HepG2 (cell line): Measurements from ENCODE around the gene VEGFA. TPM values are rescaled to one million over a fixed set of nuclear protein-coding genes. Genes with fewer than 3 reads are reported as not detected.

Experiments
- HNRNPLL ChIP-seq: fragments of 200-400 bp; formaldehyde crosslinking; IDR thresholded peaks from 2 replicates; pipeline ENCODE4 v1.6.1; 2017; ENCODE audit warnings: mild to moderate bottlenecking, low read depth, low read length; ENCODE audit not compliant: poor library complexity, severe bottlenecking
- JDP2 ChIP-seq: sonication (generic); formaldehyde crosslinking; IDR thresholded peaks from 2 replicates; pipeline ENCODE4 v1.8.1; 2022; ENCODE audit warnings: missing genetic modification reagents, borderline replicate concordance
- PCBP2 ChIP-seq: fragments of 200-400 bp; formaldehyde crosslinking; optimal IDR thresholded peaks from 2 replicates; pipeline ENCODE3; 2018; ENCODE audit warnings: low read length, low read depth; ENCODE audit not compliant: poor library complexity, severe bottlenecking
- SATB2 ChIP-seq: sonication (generic); formaldehyde crosslinking; IDR thresholded peaks from 2 replicates; pipeline ENCODE4 v1.5.0; 2020; ENCODE audit warnings: missing genetic modification reagents
- SMARCC2 ChIP-seq: fragments of 450-650 bp; IDR thresholded peaks from 2 replicates; pipeline ENCODE4 v1.6.1; 2017; ENCODE audit warnings: antibody characterized with exemption, mild to moderate bottlenecking
- SRSF9 ChIP-seq: fragments of 200-400 bp; formaldehyde crosslinking; IDR thresholded peaks from 2 replicates; pipeline ENCODE4 v1.6.1; 2018; ENCODE audit warnings: borderline replicate concordance, mild to moderate bottlenecking, low read depth, low read length; ENCODE audit not compliant: insufficient read depth, poor library complexity, severe bottlenecking
- SYNCRIP ChIP-seq: fragments of 200-400 bp; formaldehyde crosslinking; IDR thresholded peaks from 2 replicates; pipeline ENCODE4 v1.6.1; 2018; ENCODE audit warnings: mild to moderate bottlenecking, low read depth, low read length; ENCODE audit not compliant: insufficient read depth
- TAF15 ChIP-seq: fragments of 200-400 bp; formaldehyde crosslinking; IDR thresholded peaks from one replicate; pipeline ENCODE4 v1.6.1; 2018; ENCODE audit warnings: mild to moderate bottlenecking, low read depth, low read length; ENCODE audit not compliant: poor library complexity, severe bottlenecking
- ZNF589 ChIP-seq: sonication (generic); formaldehyde crosslinking; conservative IDR thresholded peaks from 2 replicates; pipeline ENCODE4 v1.8.0; 2022; ENCODE audit warnings: mild to moderate bottlenecking, moderate library complexity, missing genetic modification reagents
- ZNF614 ChIP-seq: IDR thresholded peaks from 2 replicates; pipeline ENCODE4 v1.6.1; 2018; ENCODE audit warnings: missing biosample characterization, missing genetic modification reagents, inconsistent platforms, borderline replicate concordance
- ZNF790 ChIP-seq: sonication (generic); formaldehyde crosslinking; IDR thresholded peaks from 2 replicates; pipeline ENCODE4 v1.8.0; 2022; ENCODE audit warnings: missing genetic modification reagents, mild to moderate bottlenecking, borderline replicate concordance
- polyA plus RNA-seq, 8 experiments: library from polyadenylated mRNA; depleted of rRNA in 3 of 8; stranded (reverse) in 7 of 8; unstranded in 1 of 8; fragments of >200 nt; fragmentation: Illumina TruSeq in 4 of 8; extraction: Trizol in 4 of 8; gene quantifications; 2 replicates each; pipeline versions ENCODE4 v1.2.1 to v1.2.3, GENCODE V29; 2011 to 2016; ENCODE audit warnings: low read depth in 4 of 8, missing spikeins in 1 of 8, mixed read lengths in 1 of 8; ENCODE audit not compliant: insufficient read depth in 1 of 8
- total RNA-seq, 5 experiments: library from RNA; depleted of rRNA; stranded (reverse); fragments of >200 nt; fragmentation: Illumina TruSeq; extraction: Trizol; gene quantifications; 2 replicates each; pipeline ENCODE4 v1.2.3, GENCODE V29; 2016; ENCODE audit warnings: low read depth in 1 of 5
- TF ChIP-seq, protein P1 (sequence below): sonication (generic); formaldehyde crosslinking; IDR thresholded peaks from 2 replicates; pipeline ENCODE4 v1.8.0; 2022; ENCODE audit warnings: missing genetic modification reagents, mild to moderate bottlenecking, moderate library complexity, borderline replicate concordance
- TF ChIP-seq, protein P2 (sequence below): sonication (generic); formaldehyde crosslinking; IDR thresholded peaks from one replicate; pipeline ENCODE4 v1.5.1; 2020; ENCODE audit warnings: mild to moderate bottlenecking, missing genetic modification reagents; ENCODE audit errors: not compliant biosample characterization
- TF ChIP-seq, protein P3 (sequence below): sonication (generic); formaldehyde crosslinking; IDR thresholded peaks from 2 replicates; pipeline ENCODE4 v1.5.0; 2020; ENCODE audit warnings: mild to moderate bottlenecking, missing genetic modification reagents

VEGFA gene
- total and polyA plus RNA-seq, 2 of the 13 experiments (the other 11 are each of a cell fraction or from before 2014, with no cell fraction given): 68.1 to 629 TPM

DNA sequence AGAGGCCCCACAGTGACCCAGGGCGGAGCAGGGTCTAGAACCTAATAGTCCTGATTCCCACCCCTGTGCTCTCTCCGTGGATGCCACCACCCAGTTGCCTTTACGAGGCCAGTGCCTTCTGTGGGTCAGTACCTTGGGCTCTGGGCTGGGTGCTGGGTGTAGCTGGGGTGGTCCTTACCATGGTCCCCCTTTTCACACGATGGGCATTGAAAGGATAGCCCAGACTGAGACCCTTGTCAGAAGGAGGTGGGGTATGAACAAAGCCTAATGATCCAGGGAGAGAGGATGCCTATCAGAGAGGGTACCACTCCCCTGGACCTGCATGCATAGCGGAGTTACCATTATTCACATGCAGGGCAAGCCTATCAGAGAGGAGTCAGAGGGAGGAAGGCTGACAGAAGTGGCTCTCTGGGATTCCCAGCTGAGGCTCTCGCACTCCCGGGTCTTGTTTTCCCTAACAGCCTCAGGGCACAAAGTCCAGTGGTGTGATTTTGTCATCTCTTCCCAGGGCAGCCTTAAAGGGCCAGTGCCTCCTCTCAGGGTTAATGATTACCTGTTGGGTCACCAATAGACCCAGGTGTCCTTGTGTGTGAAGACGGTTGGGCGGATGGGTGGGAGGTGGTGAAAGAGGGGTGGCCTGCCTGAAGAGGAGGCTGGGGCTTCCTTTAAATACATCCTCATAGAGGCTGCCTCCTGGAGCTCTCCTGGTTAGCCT is 36.2 kb downstream of the VEGFA start (continued):
- TF ChIP-seq, protein P1, sequence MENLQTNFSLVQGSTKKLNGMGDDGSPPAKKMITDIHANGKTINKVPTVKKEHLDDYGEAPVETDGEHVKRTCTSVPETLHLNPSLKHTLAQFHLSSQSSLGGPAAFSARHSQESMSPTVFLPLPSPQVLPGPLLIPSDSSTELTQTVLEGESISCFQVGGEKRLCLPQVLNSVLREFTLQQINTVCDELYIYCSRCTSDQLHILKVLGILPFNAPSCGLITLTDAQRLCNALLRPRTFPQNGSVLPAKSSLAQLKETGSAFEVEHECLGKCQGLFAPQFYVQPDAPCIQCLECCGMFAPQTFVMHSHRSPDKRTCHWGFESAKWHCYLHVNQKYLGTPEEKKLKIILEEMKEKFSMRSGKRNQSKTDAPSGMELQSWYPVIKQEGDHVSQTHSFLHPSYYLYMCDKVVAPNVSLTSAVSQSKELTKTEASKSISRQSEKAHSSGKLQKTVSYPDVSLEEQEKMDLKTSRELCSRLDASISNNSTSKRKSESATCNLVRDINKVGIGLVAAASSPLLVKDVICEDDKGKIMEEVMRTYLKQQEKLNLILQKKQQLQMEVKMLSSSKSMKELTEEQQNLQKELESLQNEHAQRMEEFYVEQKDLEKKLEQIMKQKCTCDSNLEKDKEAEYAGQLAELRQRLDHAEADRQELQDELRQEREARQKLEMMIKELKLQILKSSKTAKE: no peak; the same call in 1 of the 2 replicates
- TF ChIP-seq, protein P2, sequence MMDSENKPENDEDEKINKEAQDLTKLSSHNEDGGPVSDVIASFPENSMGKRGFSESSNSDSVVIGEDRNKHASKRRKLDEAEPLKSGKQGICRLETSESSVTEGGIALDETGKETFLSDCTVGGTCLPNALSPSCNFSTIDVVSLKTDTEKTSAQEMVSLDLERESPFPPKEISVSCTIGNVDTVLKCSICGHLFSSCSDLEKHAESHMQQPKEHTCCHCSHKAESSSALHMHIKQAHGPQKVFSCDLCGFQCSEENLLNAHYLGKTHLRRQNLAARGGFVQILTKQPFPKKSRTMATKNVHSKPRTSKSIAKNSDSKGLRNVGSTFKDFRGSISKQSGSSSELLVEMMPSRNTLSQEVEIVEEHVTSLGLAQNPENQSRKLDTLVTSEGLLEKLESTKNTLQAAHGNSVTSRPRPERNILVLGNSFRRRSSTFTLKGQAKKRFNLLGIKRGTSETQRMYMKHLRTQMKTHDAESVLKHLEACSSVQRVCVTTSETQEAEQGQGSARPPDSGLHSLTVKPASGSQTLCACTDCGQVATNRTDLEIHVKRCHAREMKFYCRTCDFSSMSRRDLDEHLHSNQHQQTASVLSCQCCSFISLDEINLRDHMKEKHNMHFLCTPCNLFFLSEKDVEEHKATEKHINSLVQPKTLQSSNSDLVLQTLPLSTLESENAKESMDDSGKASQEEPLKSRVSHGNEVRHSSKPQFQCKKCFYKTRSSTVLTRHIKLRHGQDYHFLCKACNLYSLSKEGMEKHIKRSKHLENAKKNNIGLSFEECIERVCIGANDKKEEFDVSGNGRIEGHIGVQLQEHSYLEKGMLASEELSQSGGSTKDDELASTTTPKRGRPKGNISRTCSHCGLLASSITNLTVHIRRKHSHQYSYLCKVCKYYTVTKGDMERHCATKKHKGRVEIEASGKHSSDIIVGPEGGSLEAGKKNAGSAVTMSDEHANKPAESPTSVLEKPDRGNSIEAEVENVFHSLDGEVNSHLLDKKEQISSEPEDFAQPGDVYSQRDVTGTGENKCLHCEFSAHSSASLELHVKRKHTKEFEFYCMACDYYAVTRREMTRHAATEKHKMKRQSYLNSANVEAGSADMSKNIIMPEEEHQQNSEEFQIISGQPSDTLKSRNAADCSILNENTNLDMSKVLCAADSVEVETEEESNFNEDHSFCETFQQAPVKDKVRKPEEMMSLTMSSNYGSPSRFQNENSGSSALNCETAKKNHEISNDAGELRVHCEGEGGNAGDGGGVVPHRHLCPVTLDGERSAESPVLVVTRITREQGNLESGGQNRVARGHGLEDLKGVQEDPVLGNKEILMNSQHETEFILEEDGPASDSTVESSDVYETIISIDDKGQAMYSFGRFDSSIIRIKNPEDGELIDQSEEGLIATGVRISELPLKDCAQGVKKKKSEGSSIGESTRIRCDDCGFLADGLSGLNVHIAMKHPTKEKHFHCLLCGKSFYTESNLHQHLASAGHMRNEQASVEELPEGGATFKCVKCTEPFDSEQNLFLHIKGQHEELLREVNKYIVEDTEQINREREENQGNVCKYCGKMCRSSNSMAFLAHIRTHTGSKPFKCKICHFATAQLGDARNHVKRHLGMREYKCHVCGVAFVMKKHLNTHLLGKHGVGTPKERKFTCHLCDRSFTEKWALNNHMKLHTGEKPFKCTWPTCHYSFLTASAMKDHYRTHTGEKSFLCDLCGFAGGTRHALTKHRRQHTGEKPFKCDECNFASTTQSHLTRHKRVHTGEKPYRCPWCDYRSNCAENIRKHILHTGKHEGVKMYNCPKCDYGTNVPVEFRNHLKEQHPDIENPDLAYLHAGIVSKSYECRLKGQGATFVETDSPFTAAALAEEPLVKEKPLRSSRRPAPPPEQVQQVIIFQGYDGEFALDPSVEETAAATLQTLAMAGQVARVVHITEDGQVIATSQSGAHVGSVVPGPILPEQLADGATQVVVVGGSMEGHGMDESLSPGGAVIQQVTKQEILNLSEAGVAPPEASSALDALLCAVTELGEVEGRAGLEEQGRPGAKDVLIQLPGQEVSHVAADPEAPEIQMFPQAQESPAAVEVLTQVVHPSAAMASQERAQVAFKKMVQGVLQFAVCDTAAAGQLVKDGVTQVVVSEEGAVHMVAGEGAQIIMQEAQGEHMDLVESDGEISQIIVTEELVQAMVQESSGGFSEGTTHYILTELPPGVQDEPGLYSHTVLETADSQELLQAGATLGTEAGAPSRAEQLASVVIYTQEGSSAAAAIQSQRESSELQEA (CRISPR knock-in tag): no peak
- peak; percentile 68; the same call in 1 of the 2 replicates for TF ChIP-seq ZNF614 (CRISPR knock-in tag)
- TF ChIP-seq ZNF589: no peak
- peak; percentile 60; the same call in 1 of the 2 replicates for TF ChIP-seq ZNF790 (CRISPR knock-in tag)
- TF ChIP-seq JDP2 (CRISPR knock-in tag): no peak
- no peak for TF ChIP-seq HNRNPLL
- no peak for TF ChIP-seq SMARCC2
- TF ChIP-seq, protein P3, sequence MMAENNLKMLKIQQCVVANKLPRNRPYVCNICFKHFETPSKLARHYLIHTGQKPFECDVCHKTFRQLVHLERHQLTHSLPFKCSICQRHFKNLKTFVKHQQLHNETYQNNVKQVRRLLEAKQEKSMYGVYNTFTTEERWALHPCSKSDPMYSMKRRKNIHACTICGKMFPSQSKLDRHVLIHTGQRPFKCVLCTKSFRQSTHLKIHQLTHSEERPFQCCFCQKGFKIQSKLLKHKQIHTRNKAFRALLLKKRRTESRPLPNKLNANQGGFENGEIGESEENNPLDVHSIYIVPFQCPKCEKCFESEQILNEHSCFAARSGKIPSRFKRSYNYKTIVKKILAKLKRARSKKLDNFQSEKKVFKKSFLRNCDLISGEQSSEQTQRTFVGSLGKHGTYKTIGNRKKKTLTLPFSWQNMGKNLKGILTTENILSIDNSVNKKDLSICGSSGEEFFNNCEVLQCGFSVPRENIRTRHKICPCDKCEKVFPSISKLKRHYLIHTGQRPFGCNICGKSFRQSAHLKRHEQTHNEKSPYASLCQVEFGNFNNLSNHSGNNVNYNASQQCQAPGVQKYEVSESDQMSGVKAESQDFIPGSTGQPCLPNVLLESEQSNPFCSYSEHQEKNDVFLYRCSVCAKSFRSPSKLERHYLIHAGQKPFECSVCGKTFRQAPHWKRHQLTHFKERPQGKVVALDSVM (CRISPR knock-in tag): peak; percentile 97
- TF ChIP-seq SYNCRIP: no peak
- no peak for TF ChIP-seq SATB2
- no peak for TF ChIP-seq TAF15
- no peak for TF ChIP-seq SRSF9
- TF ChIP-seq PCBP2: no peak
